ENCODE data around the gene HHEX. TPM values are rescaled to one million over a fixed set of nuclear protein-coding genes. Genes with fewer than 3 reads are reported as not detected.

The HHEX gene
- total RNA-seq, 1 experiment from 2014 or later = 91.5 TPM

- Mint-ChIP-seq H3K36me3 (ENCODE audit: insufficient read depth, unreplicated experiment) (no peaks in the 10 kb centered on the region), H3K27me3 (ENCODE audit: unreplicated experiment) (no peaks in the 10 kb centered on the region), H3K4me3 (ENCODE audit: low read depth, unreplicated experiment) (no peak overlapping the region), H3K9me3 (ENCODE audit: low read depth, unreplicated experiment) (no peaks in the 10 kb centered on the region), H3K27ac (ENCODE audit: unreplicated experiment) (no peak overlapping the region), H3K4me1 (ENCODE audit: low read depth, unreplicated experiment) (peaks cover 7% of the 10 kb centered on the region)
- TF ChIP-seq, protein P1, sequence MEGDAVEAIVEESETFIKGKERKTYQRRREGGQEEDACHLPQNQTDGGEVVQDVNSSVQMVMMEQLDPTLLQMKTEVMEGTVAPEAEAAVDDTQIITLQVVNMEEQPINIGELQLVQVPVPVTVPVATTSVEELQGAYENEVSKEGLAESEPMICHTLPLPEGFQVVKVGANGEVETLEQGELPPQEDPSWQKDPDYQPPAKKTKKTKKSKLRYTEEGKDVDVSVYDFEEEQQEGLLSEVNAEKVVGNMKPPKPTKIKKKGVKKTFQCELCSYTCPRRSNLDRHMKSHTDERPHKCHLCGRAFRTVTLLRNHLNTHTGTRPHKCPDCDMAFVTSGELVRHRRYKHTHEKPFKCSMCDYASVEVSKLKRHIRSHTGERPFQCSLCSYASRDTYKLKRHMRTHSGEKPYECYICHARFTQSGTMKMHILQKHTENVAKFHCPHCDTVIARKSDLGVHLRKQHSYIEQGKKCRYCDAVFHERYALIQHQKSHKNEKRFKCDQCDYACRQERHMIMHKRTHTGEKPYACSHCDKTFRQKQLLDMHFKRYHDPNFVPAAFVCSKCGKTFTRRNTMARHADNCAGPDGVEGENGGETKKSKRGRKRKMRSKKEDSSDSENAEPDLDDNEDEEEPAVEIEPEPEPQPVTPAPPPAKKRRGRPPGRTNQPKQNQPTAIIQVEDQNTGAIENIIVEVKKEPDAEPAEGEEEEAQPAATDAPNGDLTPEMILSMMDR (IDR thresholded peaks at IDR 0.05; ENCODE audit: unreplicated experiment) = no peak
- CTCF ChIA-PET = no interaction called here
- DNase-seq = no peak
- intact Hi-C loops (cut with micrococcal nuclease; ENCODE audit: unreplicated experiment) = no loop called here
- BruUV-seq (replicated peaks) = no TSS peak
Observed at GRCh38 chr10:92722349-92722748, 32.6 kb downstream of the HHEX start.

DNA sequence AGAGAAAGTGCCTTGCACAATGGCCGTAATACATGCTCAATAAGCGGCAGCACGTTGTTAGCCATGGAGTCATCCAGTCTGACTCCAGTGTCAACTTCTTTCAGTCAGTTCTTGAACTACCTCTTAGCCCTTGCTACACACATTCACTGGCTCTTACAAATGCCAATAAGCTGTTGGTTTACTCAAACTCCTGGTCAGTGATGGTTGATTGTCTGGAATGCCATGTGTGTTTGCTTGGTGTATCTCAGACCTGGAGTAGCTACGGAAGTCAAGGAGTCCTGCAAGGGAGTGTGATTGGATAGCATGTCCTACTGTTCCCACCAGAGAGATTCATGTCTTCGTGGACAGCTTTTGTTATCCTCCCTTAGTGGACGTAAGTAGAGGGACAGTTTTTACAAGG, 37.4 kb downstream of the HHEX start:
- CTCF ChIA-PET = no interaction called here
- H3K27me3 Mint-ChIP-seq (ENCODE audit: unreplicated experiment) = no peaks in the 10 kb centered on the region
- intact Hi-C loops (cut with micrococcal nuclease; ENCODE audit: unreplicated experiment) = no loop called here
- no peaks in the 10 kb centered on the region for H3K36me3 Mint-ChIP-seq (ENCODE audit: insufficient read depth, unreplicated experiment)
- no peak overlapping the region for H3K4me3 Mint-ChIP-seq (ENCODE audit: low read depth, unreplicated experiment)
- H3K27ac Mint-ChIP-seq (ENCODE audit: unreplicated experiment) = no peak overlapping the region
- H3K9me3 Mint-ChIP-seq (ENCODE audit: low read depth, unreplicated experiment) = no peaks in the 10 kb centered on the region
- TF ChIP-seq, protein P1 (IDR thresholded peaks at IDR 0.05; ENCODE audit: unreplicated experiment) = no peak
- peaks cover 19% of the 10 kb centered on the region for H3K4me1 Mint-ChIP-seq (ENCODE audit: low read depth, unreplicated experiment)
- no peak for DNase-seq
- no TSS peak for BruUV-seq (replicated peaks)

DNA sequence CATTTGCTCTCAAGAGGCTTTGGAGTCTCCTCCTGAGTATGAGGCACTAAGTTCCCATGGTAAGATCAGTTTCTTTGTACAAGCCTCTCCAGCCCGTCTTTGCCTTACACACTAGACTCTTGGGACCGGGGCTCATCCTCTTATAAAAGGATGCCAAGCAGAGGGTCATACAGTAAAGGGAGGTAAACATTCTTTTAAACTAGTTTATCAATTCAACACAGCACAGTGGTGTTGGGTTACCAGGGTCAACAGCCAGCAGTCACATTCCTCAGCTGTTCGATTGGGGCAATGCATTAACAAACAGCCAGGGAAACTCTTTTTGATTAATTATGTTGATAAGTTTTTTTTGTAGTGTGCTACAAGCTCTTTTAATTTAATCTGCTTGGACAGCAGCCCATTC, 37.8 kb downstream of the HHEX start:
- peak; percentile 2 for DNase-seq
- H3K36me3 Mint-ChIP-seq (ENCODE audit: insufficient read depth, unreplicated experiment) = no peaks in the 10 kb centered on the region
- peaks cover 19% of the 10 kb centered on the region for H3K4me1 Mint-ChIP-seq (ENCODE audit: low read depth, unreplicated experiment)
- H3K27me3 Mint-ChIP-seq (ENCODE audit: unreplicated experiment) = no peaks in the 10 kb centered on the region
- CTCF ChIA-PET = interaction anchor here (0.6 kb wide), 1 partner anchor 38 kb away, joined by 4 read pairs; the partner anchor contains the start of gene HHEX
- H3K27ac Mint-ChIP-seq (ENCODE audit: unreplicated experiment) = no peak overlapping the region
- H3K9me3 Mint-ChIP-seq (ENCODE audit: low read depth, unreplicated experiment) = no peaks in the 10 kb centered on the region
- TF ChIP-seq, protein P1 (IDR thresholded peaks at IDR 0.05; ENCODE audit: unreplicated experiment) = no peak
- H3K4me3 Mint-ChIP-seq (ENCODE audit: low read depth, unreplicated experiment) = no peak overlapping the region
- BruUV-seq (replicated peaks) = no TSS peak
- intact Hi-C loops (cut with micrococcal nuclease; ENCODE audit: unreplicated experiment) = no loop called here

- TF ChIP-seq, protein P1 (IDR thresholded peaks at IDR 0.05; ENCODE audit: unreplicated experiment) = no peak
- H3K27ac Mint-ChIP-seq (ENCODE audit: unreplicated experiment) = no peak overlapping the region
- H3K9me3 Mint-ChIP-seq (ENCODE audit: low read depth, unreplicated experiment) = no peaks in the 10 kb centered on the region
- no peaks in the 10 kb centered on the region for H3K36me3 Mint-ChIP-seq (ENCODE audit: insufficient read depth, unreplicated experiment)
- H3K4me3 Mint-ChIP-seq (ENCODE audit: low read depth, unreplicated experiment) = no peak overlapping the region
- H3K4me1 Mint-ChIP-seq (ENCODE audit: low read depth, unreplicated experiment) = peaks cover 19% of the 10 kb centered on the region
- no TSS peak for BruUV-seq (replicated peaks)
- intact Hi-C loops (cut with micrococcal nuclease; ENCODE audit: unreplicated experiment) = no loop called here
- CTCF ChIA-PET = no interaction called here
- DNase-seq = no peak
- H3K27me3 Mint-ChIP-seq (ENCODE audit: unreplicated experiment) = no peaks in the 10 kb centered on the region
Observed at GRCh38 chr10:92729886-92730285, 40.1 kb downstream of the HHEX start.

Measured in Calu3 (cell line).